Parathyroid adenoma (tissue), 2 donors: ENCODE measurements around the gene DHRS1.
A peak's percentile ranks its signal among the peaks of the same experiment; 100 is the strongest.

Experiments used
- H2AFZ ChIP-seq: fragments of 300-600 bp; sonication (generic); one replicate; pipeline ENCODE4 v1.7.0; 2017; ENCODE audit warnings: antibody characterized with exemption, mild to moderate bottlenecking
- H3K27ac ChIP-seq: fragments of 300-600 bp; sonication (generic); one replicate; pipeline ENCODE4 v1.7.0; 2017
- H3K27me3 ChIP-seq: fragments of 300-600 bp; sonication (generic); one replicate; pipeline ENCODE4 v1.7.0; 2017; ENCODE audit warnings: low read length; ENCODE audit not compliant: control insufficient read depth, insufficient read depth
- H3K36me3 ChIP-seq: fragments of 300-600 bp; sonication (generic); one replicate; pipeline ENCODE4 v1.7.0; 2017; ENCODE audit warnings: low read length; ENCODE audit not compliant: control insufficient read depth, insufficient read depth
- H3K4me1 ChIP-seq: fragments of 300-600 bp; sonication (generic); one replicate; pipeline ENCODE4 v1.7.0; 2017; ENCODE audit warnings: control low read depth
- H3K4me2 ChIP-seq: fragments of 300-600 bp; sonication (generic); one replicate; pipeline ENCODE4 v1.7.0; 2017; ENCODE audit warnings: low read length
- H3K4me3 ChIP-seq: fragments of 300-600 bp; sonication (generic); one replicate; pipeline ENCODE4 v1.7.0; 2017; ENCODE audit warnings: low read depth, low read length
- H3K79me2 ChIP-seq: fragments of 300-600 bp; sonication (generic); one replicate; pipeline ENCODE4 v1.7.0; 2017; ENCODE audit warnings: control low read depth
- H3K9ac ChIP-seq: fragments of 300-600 bp; sonication (generic); one replicate; pipeline ENCODE4 v1.7.0; 2017; ENCODE audit warnings: mild to moderate bottlenecking
- H3K9me3 ChIP-seq: fragments of 300-600 bp; sonication (generic); one replicate; pipeline ENCODE4 v1.7.0; 2017; ENCODE audit warnings: low read length; ENCODE audit not compliant: control insufficient read depth
- TF ChIP-seq, protein P1 (sequence below): fragments of 300-600 bp; sonication (generic); IDR thresholded peaks from one replicate; pipeline ENCODE4 v1.7.0; 2017; ENCODE audit warnings: antibody characterized with exemption, mild to moderate bottlenecking
- donor health status: primary hyperparathyroidism.

The DHRS1 gene

GRCh38 chr14:24342889-24343288 is 43.3 kb upstream of the DHRS1 start:
- TF ChIP-seq, protein P1, sequence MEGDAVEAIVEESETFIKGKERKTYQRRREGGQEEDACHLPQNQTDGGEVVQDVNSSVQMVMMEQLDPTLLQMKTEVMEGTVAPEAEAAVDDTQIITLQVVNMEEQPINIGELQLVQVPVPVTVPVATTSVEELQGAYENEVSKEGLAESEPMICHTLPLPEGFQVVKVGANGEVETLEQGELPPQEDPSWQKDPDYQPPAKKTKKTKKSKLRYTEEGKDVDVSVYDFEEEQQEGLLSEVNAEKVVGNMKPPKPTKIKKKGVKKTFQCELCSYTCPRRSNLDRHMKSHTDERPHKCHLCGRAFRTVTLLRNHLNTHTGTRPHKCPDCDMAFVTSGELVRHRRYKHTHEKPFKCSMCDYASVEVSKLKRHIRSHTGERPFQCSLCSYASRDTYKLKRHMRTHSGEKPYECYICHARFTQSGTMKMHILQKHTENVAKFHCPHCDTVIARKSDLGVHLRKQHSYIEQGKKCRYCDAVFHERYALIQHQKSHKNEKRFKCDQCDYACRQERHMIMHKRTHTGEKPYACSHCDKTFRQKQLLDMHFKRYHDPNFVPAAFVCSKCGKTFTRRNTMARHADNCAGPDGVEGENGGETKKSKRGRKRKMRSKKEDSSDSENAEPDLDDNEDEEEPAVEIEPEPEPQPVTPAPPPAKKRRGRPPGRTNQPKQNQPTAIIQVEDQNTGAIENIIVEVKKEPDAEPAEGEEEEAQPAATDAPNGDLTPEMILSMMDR, result no peak
- Histone ChIP-seq H3K4me3 (no peak overlapping the region), H3K9ac (no peak overlapping the region), H2AFZ (no peak overlapping the region), H3K9me3 (no peaks in the 10 kb centered on the region), H3K4me2 (no peak overlapping the region), H3K27ac (no peak overlapping the region), H3K36me3 (no peaks in the 10 kb centered on the region), H3K27me3 (no peaks in the 10 kb centered on the region), H3K4me1 (no peaks in the 10 kb centered on the region), H3K79me2 (no peaks in the 10 kb centered on the region)

DNA sequence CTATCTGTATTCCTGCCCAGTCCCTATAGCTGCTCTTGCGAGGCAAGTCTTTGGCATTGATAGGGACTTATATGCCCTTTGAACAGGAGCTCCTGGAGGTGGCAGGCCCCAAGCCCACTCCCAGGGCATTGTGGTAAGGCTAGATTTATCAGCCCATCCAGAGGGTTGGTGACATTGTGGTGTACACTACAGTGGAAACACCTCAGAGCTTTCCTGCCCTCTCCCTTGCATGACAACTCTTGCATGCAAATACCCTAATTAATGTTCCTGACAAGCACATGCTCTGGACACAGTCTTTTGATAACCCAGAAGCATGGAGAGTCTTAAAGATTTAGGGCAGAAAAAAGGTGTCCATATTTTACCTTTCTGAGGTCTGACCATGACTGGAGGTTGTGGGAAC is 41.0 kb upstream of the DHRS1 start:
- H2AFZ ChIP-seq, result no peak overlapping the region
- H3K79me2 ChIP-seq, result no peaks in the 10 kb centered on the region
- no peak overlapping the region for H3K4me3 ChIP-seq
- TF ChIP-seq, protein P1, result no peak
- H3K9ac ChIP-seq, result no peak overlapping the region
- H3K9me3 ChIP-seq, result no peaks in the 10 kb centered on the region
- no peak overlapping the region for H3K4me2 ChIP-seq
- H3K36me3 ChIP-seq, result no peaks in the 10 kb centered on the region
- H3K27ac ChIP-seq, result no peak overlapping the region
- H3K27me3 ChIP-seq, result no peaks in the 10 kb centered on the region
- H3K4me1 ChIP-seq, result no peaks in the 10 kb centered on the region

- H3K9ac ChIP-seq, result no peak within 1 kb of the TSS
- peaks cover 2% of the 10 kb centered on the region for H3K4me1 ChIP-seq
- no peaks in the 10 kb centered on the region for H3K9me3 ChIP-seq
Observed at GRCh38 chr14:24339284-24340151, 39.9 kb upstream of the DHRS1 start, which contains the start of gene RIPK3. RIPK3 (minus strand) TSS chr14:24339991; CDS start chr14:24339826, 165 bp downstream.

DNA sequence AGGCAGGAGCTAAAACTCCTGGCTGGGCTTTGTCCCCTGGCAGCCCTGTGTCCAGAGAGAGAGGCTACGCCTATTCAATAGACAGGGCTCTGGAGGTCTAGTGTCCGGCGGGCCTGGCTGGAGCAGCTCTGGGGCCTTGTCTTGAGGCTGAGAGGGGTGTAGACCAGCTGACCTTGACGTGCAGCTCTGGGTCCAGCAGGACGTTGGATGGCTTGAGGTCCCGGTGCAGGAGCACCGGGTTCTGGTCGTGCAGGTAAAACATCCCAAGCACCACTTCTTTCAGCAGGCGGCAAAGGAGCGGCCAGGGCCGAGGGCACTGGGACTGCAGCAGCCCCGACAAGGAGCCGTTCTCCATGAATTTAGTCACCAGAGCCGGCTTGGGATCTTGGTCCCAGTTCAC is 39.3 kb upstream of the DHRS1 start:
- Histone ChIP-seq H3K27ac (no peak overlapping the region), H3K9me3 (no peaks in the 10 kb centered on the region), H3K4me3 (no peak overlapping the region), H3K9ac (no peak overlapping the region), H3K27me3 (no peaks in the 10 kb centered on the region), H3K36me3 (no peaks in the 10 kb centered on the region), H3K79me2 (no peaks in the 10 kb centered on the region), H3K4me2 (peak overlapping the region; percentile 42), H2AFZ (no peak overlapping the region), H3K4me1 (peaks cover 3% of the 10 kb centered on the region)
- TF ChIP-seq, protein P1, result no peak

More at GRCh38 chr14:24339284-24340151, 39.9 kb upstream of the DHRS1 start, which contains the start of gene RIPK3:
- Histone ChIP-seq H3K79me2 (no peaks in the 10 kb centered on the region), H2AFZ (peak within 1 kb of the TSS; percentile 70), H3K4me3 (peak within 1 kb of the TSS; percentile 13), H3K4me2 (peak within 1 kb of the TSS; percentile 42), H3K27me3 (no peaks in the 10 kb centered on the region), H3K27ac (peak within 1 kb of the TSS; percentile 7), H3K36me3 (no peaks in the 10 kb centered on the region)
- TF ChIP-seq, protein P1, result no peak

DNA sequence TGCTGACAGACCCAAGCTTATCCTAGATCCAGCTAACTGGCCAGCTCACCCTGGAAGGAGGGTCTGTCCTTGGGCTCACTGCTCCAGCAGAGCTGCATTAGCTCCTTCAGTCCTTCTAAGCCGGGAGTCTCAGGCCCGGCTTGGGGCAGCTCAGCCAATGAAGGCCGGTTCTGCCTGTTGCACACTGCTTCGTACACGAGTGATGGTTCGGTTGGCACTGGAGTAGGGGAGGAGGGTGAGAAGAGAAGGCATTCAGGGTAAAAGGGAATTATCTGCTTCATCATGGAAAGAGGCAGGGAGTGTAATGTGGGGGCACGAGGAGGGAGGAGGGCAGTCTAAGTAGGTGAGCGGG is 38.2 kb upstream of the DHRS1 start:
- Histone ChIP-seq H3K27ac (no peak overlapping the region), H2AFZ (no peak overlapping the region), H3K4me1 (peaks cover 3% of the 10 kb centered on the region), H3K9me3 (no peaks in the 10 kb centered on the region), H3K4me3 (no peak overlapping the region), H3K36me3 (no peaks in the 10 kb centered on the region), H3K79me2 (no peaks in the 10 kb centered on the region), H3K27me3 (no peaks in the 10 kb centered on the region), H3K4me2 (no peak overlapping the region), H3K9ac (no peak overlapping the region)
- TF ChIP-seq, protein P1, result no peak
